H1 (cell line): ENCODE results near the gene TIAM2. TPM values are rescaled to one million over a fixed set of nuclear protein-coding genes. Genes with fewer than 3 reads are reported as not detected.

ENCODE experiments used
- CTCF ChIA-PET: fragments of 300-600 bp; sonication (Branson Sonifier 250); formaldehyde crosslinking; loops from one replicate; lab custom pipeline; 2021; ENCODE audit not compliant: partially characterized antibody; lab: Charles Lee
- POLR2A ChIA-PET: fragments of 300-600 bp; sonication (Branson Sonifier 250); formaldehyde crosslinking; loops from one replicate; lab custom pipeline; 2021; ENCODE audit warnings: inconsistent platforms; ENCODE audit not compliant: partially characterized antibody; lab: Charles Lee
- DNase-seq, 2 experiments: peaks; one replicate each; pipeline versions ENCODE4 v3.0.0 to v3.0.0-alpha.2; 2010 to 2022; ENCODE audit warnings: low spot score in 2 of 2, low read depth in 1 of 2, mixed read lengths in 1 of 2
- FAIRE-seq: peaks from 2 replicates; lab custom pipeline; 2011; peaks lifted over from hg19 to GRCh38; lab: Jason Lieb, UNC
- H2AFZ ChIP-seq: 2 replicates; pipeline ENCODE4 v1.8.1; 2012; ENCODE audit warnings: low read length, inconsistent platforms
- H2AK5ac ChIP-seq: 2 replicates; pipeline ENCODE4 v1.6.1; 2013; ENCODE audit warnings: low read depth, low read length
- H2BK120ac ChIP-seq: replicated peaks from 2 replicates; pipeline ENCODE3; 2013; ENCODE audit warnings: low read depth, low read length, inconsistent platforms
- H2BK12ac ChIP-seq: 2 replicates; pipeline ENCODE4 v1.6.1; 2013; ENCODE audit warnings: low read depth, low read length
- H2BK15ac ChIP-seq: 2 replicates; pipeline ENCODE4 v1.6.1; 2013; ENCODE audit warnings: low read length
- H2BK20ac ChIP-seq: 2 replicates; pipeline ENCODE4 v1.6.1; 2013; ENCODE audit warnings: low read length
- H2BK5ac ChIP-seq: 2 replicates; pipeline ENCODE4 v1.6.1; 2013; ENCODE audit warnings: low read depth, low read length
- H3K14ac ChIP-seq: 2 replicates; pipeline ENCODE4 v1.6.1; 2013; ENCODE audit warnings: inconsistent platforms; ENCODE audit not compliant: insufficient read length
- H3K18ac ChIP-seq: 2 replicates; pipeline ENCODE4 v1.6.1; 2013; ENCODE audit warnings: low read length; ENCODE audit errors: extremely low read depth
- H3K23ac ChIP-seq: 2 replicates; pipeline ENCODE4 v1.6.1; 2013; ENCODE audit warnings: inconsistent platforms; ENCODE audit not compliant: insufficient read length
- H3K23me2 ChIP-seq: 2 replicates; pipeline ENCODE4 v1.6.1; 2013; ENCODE audit warnings: low read depth, low read length
- H3K27ac ChIP-seq: 2 replicates; pipeline ENCODE4 v1.6.1; 2011; ENCODE audit warnings: low read depth, low read length, inconsistent platforms
- H3K27me3 ChIP-seq, 4 experiments: replicated peaks in 1 of 4; 1 replicate in 1 of 4; 2 replicates in 3 of 4; pipeline versions ENCODE4 v1.6.1 to v1.8.1; 2011 to 2013; ENCODE audit warnings: low read length in 3 of 4, mild to moderate bottlenecking in 3 of 4, inconsistent platforms in 2 of 4, mixed read lengths in 2 of 4, moderate library complexity in 1 of 4; ENCODE audit not compliant: control insufficient read depth in 3 of 4, insufficient read depth in 3 of 4; ENCODE audit errors: extremely low read depth in 1 of 4
- H3K36me3 ChIP-seq, 4 experiments: 2 replicates each; pipeline versions ENCODE4 v1.6.1 to v1.8.1; 2011 to 2013; ENCODE audit warnings: mild to moderate bottlenecking in 4 of 4, low read length in 3 of 4, moderate library complexity in 2 of 4, control low read depth in 1 of 4, inconsistent platforms in 1 of 4; ENCODE audit not compliant: insufficient read depth in 4 of 4, control insufficient read depth in 2 of 4
- H3K4ac ChIP-seq: replicated peaks from 2 replicates; pipeline ENCODE3; 2013; ENCODE audit warnings: low read length, low read depth, mixed read lengths, inconsistent platforms; ENCODE audit not compliant: insufficient read length
- H3K4me1 ChIP-seq, 4 experiments: replicated peaks in 1 of 4; 1 replicate in 1 of 4; 2 replicates in 3 of 4; pipeline versions ENCODE4 v1.6.1 to v1.8.1; 2011 to 2013; ENCODE audit warnings: low read length in 3 of 4, inconsistent platforms in 2 of 4, mixed read lengths in 1 of 4; ENCODE audit not compliant: insufficient read depth in 4 of 4, control insufficient read depth in 3 of 4
- H3K4me2 ChIP-seq, 2 experiments: 2 replicates each; pipeline versions ENCODE4 v1.6.1 to v1.8.1; 2011 to 2013; ENCODE audit warnings: low read depth in 2 of 2, low read length in 2 of 2, control low read depth in 1 of 2, inconsistent platforms in 1 of 2, mild to moderate bottlenecking in 1 of 2; ENCODE audit not compliant: insufficient read depth in 1 of 2
- H3K4me3 ChIP-seq, 4 experiments: fragments of 200-600, 300-600 bp in 1 of 4; sonication (generic), shearing (Covaris generic), sonication (Bioruptor Twin) in 1 of 4; 2 replicates each; pipeline versions ENCODE4 v1.5.1 to v1.8.1; 2011 to 2016; ENCODE audit warnings: low read length in 4 of 4, low read depth in 3 of 4, control low read depth in 2 of 4, inconsistent platforms in 2 of 4, mild to moderate bottlenecking in 2 of 4, mixed read lengths in 1 of 4, moderate library complexity in 1 of 4; ENCODE audit not compliant: insufficient read depth in 2 of 4; ENCODE audit errors: extremely low read depth in 1 of 4
- H3K56ac ChIP-seq: replicated peaks from 2 replicates; pipeline ENCODE3; 2013; ENCODE audit warnings: low read depth, mild to moderate bottlenecking, mixed read lengths, low read length, inconsistent platforms; ENCODE audit not compliant: insufficient read length
- H3K79me1 ChIP-seq: 2 replicates; pipeline ENCODE4 v1.6.1; 2013; ENCODE audit warnings: low read depth, low read length, control low read depth
- H3K79me2 ChIP-seq, 2 experiments: 2 replicates each; pipeline versions ENCODE4 v1.6.1 to v1.8.1; 2012 to 2013; ENCODE audit warnings: low read length in 2 of 2, mild to moderate bottlenecking in 2 of 2, inconsistent platforms in 1 of 2; ENCODE audit not compliant: insufficient read depth in 2 of 2, control insufficient read depth in 1 of 2
- H3K9ac ChIP-seq, 4 experiments: replicated peaks in 1 of 4; 1 replicate in 1 of 4; 2 replicates in 3 of 4; pipeline versions ENCODE4 v1.6.1 to v1.8.1; 2011 to 2013; ENCODE audit warnings: low read depth in 3 of 4, low read length in 3 of 4, control low read depth in 2 of 4, mild to moderate bottlenecking in 2 of 4, moderate library complexity in 2 of 4, inconsistent platforms in 1 of 4; ENCODE audit errors: extremely low read depth in 1 of 4
- H3K9me3 ChIP-seq, 2 experiments: 2 replicates each; pipeline versions ENCODE4 v1.6.1 to v1.8.1; 2012 to 2013; ENCODE audit warnings: mild to moderate bottlenecking in 2 of 2, moderate library complexity in 2 of 2, control low read depth in 1 of 2, inconsistent platforms in 1 of 2, low read depth in 1 of 2, low read length in 1 of 2, mixed read lengths in 1 of 2; ENCODE audit not compliant: insufficient read depth in 2 of 2
- H4K20me1 ChIP-seq, 2 experiments: replicated peaks in 1 of 2; 2 replicates each; pipeline versions ENCODE3 to v1.8.1; 2011 to 2013; ENCODE audit warnings: inconsistent platforms in 2 of 2, low read length in 2 of 2, mild to moderate bottlenecking in 1 of 2; ENCODE audit not compliant: insufficient read depth in 2 of 2, control insufficient read depth in 1 of 2
- H4K5ac ChIP-seq: 2 replicates; pipeline ENCODE4 v1.6.1; 2013; ENCODE audit warnings: low read length, low read depth, mixed read lengths, inconsistent platforms; ENCODE audit not compliant: insufficient read length
- H4K8ac ChIP-seq: 2 replicates; pipeline ENCODE4 v1.8.0; 2013; ENCODE audit warnings: mild to moderate bottlenecking, moderate library complexity, low read length, inconsistent platforms; ENCODE audit not compliant: insufficient read depth; ENCODE audit errors: extremely low read depth
- H4K91ac ChIP-seq: replicated peaks from 2 replicates; pipeline ENCODE3; 2013; ENCODE audit warnings: low read length, mixed read lengths, inconsistent platforms; ENCODE audit not compliant: insufficient read length
- CBX8 ChIP-seq: fragments of 300-800, 300-1000 bp; sonication (generic); IDR thresholded peaks from 2 replicates; pipeline ENCODE4 v1.7.1; 2016; ENCODE audit warnings: low read depth, low read length, borderline replicate concordance
- CEBPB ChIP-seq: IDR thresholded peaks from 2 replicates; pipeline ENCODE4 v1.6.1; 2012; ENCODE audit warnings: low read depth, low read length
- CREB1 ChIP-seq: IDR thresholded peaks from 2 replicates; pipeline ENCODE4 v1.6.1; 2012; ENCODE audit warnings: inconsistent platforms
- HDAC6 ChIP-seq: IDR thresholded peaks from one replicate; pipeline ENCODE4 v1.7.1; 2012; ENCODE audit warnings: low read depth, mild to moderate bottlenecking, inconsistent platforms, low read length, moderate library complexity
- KDM5A ChIP-seq: fragments of 200-600 bp; IDR thresholded peaks from 2 replicates; pipeline ENCODE4 v1.7.1; 2012; ENCODE audit warnings: mild to moderate bottlenecking, low read length, inconsistent platforms, mixed read lengths
- NRF1 ChIP-seq: IDR thresholded peaks from 2 replicates; pipeline ENCODE4 v1.6.1; 2011; ENCODE audit warnings: mild to moderate bottlenecking, low read depth, low read length, improper control_type of control experiment
- RNF2 ChIP-seq: fragments of 200-900, 300-1000 bp; sonication (generic); IDR thresholded peaks from 2 replicates; pipeline ENCODE4 v1.7.1; 2016; ENCODE audit warnings: borderline replicate concordance, low read depth, mild to moderate bottlenecking, antibody characterized with exemption, low read length; ENCODE audit not compliant: poor library complexity, severe bottlenecking; ENCODE audit errors: missing control alignments
- RXRA ChIP-seq: IDR thresholded peaks from 2 replicates; pipeline ENCODE4 v1.6.1; 2011; ENCODE audit warnings: low read depth, mild to moderate bottlenecking, low read length, moderate library complexity; ENCODE audit not compliant: insufficient read depth
- SIX5 ChIP-seq: IDR thresholded peaks from 2 replicates; pipeline ENCODE4 v1.6.1; 2011; ENCODE audit warnings: mild to moderate bottlenecking, low read depth, low read length
- SP2 ChIP-seq: IDR thresholded peaks from 2 replicates; pipeline ENCODE4 v1.6.1; 2012; ENCODE audit warnings: mild to moderate bottlenecking, low read length, inconsistent platforms
- TCF12 ChIP-seq: IDR thresholded peaks from 2 replicates; pipeline ENCODE4 v1.6.1; 2011; ENCODE audit warnings: low read depth, mild to moderate bottlenecking, low read length
- ZNF274 ChIP-seq: IDR thresholded peaks from 2 replicates; pipeline ENCODE4 v1.7.0; 2012; ENCODE audit warnings: low read length, borderline replicate concordance; ENCODE audit errors: extremely low read depth
- WGBS, 2 experiments: shearing (Covaris generic) in 1 of 2; methylation state at CpG; one replicate each; pipeline versions ENCODE4 v1.1.6 to v1.1.7; 2013 to 2015; ENCODE audit warnings: low lambda C conversion rate in 2 of 2, mixed read lengths in 2 of 2, inconsistent platforms in 1 of 2, low coverage in 1 of 2, missing lambda C conversion rate in 1 of 2; ENCODE audit not compliant: insufficient replicate concordance in 2 of 2, insufficient coverage in 1 of 2, insufficient read length in 1 of 2; ENCODE audit errors: extremely low coverage in 1 of 2, missing lambda C conversion rate in 1 of 2; 5-methylcytosine and 5-hydroxymethylcytosine counted together
- polyA plus RNA-seq, 7 experiments: library from polyadenylated mRNA; depleted of rRNA in 3 of 7; stranded (reverse) in 5 of 7; unstranded in 2 of 7; fragments of >200 nt in 5 of 7; fragments of 200-250 nt in 2 of 7; gene quantifications; 1 replicate in 5 of 7; 2 replicates in 1 of 7; 4 replicates in 1 of 7; pipeline versions ENCODE4 v1.2.1 to v1.2.3, GENCODE V29; 2011 to 2013; ENCODE audit warnings: missing spikeins in 2 of 7, mixed read lengths in 2 of 7
- total RNA-seq: library from RNA; stranded (reverse); fragmentation: NEBNext Ultra II Directional; extraction: Animal tissue kit (Norgen Biotek cat#: 25700); gene quantifications from 2 replicates; pipeline ENCODE4 v1.2.1, GENCODE V29; 2021

TIAM2 gene
- total and polyA plus RNA-seq, 2 of the 8 experiments (the other 6 are each of a cell fraction or from before 2014, with no cell fraction given) = 7.4 to 23.9 TPM

DNA sequence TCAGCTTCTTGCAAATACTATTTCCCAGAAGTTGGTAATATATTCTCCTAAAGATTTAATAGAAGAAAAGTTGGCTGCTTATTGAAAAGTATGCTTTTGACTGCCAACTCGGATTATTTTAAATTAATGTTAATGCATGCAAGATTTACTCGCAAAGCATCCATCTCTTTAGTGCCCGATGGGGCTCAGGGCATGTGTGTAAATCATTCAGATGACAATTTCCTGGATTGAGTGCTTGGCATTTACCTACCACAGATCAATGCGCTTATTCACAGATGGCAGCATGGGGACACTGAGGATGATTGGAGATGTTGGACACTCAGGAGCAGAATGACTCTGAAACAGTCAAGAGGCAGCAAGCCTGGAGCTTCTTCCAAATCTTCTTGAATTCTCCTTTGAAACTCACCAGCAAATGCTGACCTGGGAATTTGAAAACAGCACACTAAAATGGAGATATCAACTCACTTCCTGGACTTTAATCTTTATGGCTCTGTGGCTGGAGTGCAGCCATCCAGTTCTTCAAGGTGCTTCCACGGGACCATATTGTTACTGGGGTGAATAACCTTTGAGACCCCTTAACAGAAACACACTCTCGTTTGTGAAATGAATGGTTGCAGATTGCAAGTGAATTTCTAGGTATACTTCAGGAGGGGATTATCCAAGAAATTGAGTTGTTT lies 34.1 kb upstream of the TIAM2 start:
- H2AFZ ChIP-seq = no peak overlapping the region
- no peak overlapping the region for H3K14ac ChIP-seq
- H2BK20ac ChIP-seq = no peak overlapping the region
- H3K4me2 ChIP-seq = no peak overlapping the region
- 0 out of 2 replicates have a peak overlapping the region, but pooled peaks have one; percentile 16 for H2BK5ac ChIP-seq
- no peaks in the 10 kb centered on the region for H3K36me3 ChIP-seq
- H3K4me1 ChIP-seq = peaks cover 0 to 2% (median 0%) of the 10 kb centered on the region in 4 experiments; a peak in 1 of 7 replicates
- POLR2A ChIA-PET = no interaction called here
- no peak for TF ChIP-seq RNF2
- no peak for TF ChIP-seq KDM5A
- TF ChIP-seq ZNF274 = no peak
- TF ChIP-seq TCF12 = no peak
- TF ChIP-seq CREB1 = no peak
- TF ChIP-seq SIX5 = no peak
- TF ChIP-seq NRF1 = no peak
- TF ChIP-seq CEBPB = no peak
- TF ChIP-seq HDAC6 = no peak
- TF ChIP-seq SP2 = no peak
- TF ChIP-seq RXRA = no peak
- TF ChIP-seq CBX8 = no peak
- no peaks in the 10 kb centered on the region for H3K23me2 ChIP-seq
- no peak overlapping the region for H3K27ac ChIP-seq
- WGBS, 2 experiments = 92% methylated on average over 6 of the region's 6 CpGs; no CpG with 5 or more reads in 1 of the 2 experiments
- H3K79me1 ChIP-seq = no peaks in the 10 kb centered on the region; the same call in 1 of the 2 replicates
- H4K91ac ChIP-seq = no peak overlapping the region
- H4K5ac ChIP-seq = no peak overlapping the region
- H3K4ac ChIP-seq = no peak overlapping the region
- H3K56ac ChIP-seq = no peak overlapping the region
- no peak overlapping the region for H3K23ac ChIP-seq
- H3K9me3 ChIP-seq = no peaks in the 10 kb centered on the region
- no peak overlapping the region for H2BK15ac ChIP-seq
- H2BK12ac ChIP-seq = no peak overlapping the region
- H4K8ac ChIP-seq = no peak overlapping the region
- no peak overlapping the region for H3K9ac ChIP-seq
- H3K79me2 ChIP-seq = no peaks in the 10 kb centered on the region
- FAIRE-seq (no peak), DNase-seq (no peak)
- H3K4me3 ChIP-seq = no peak overlapping the region
- peaks cover 0 to 2% of the 10 kb centered on the region in 2 experiments for H4K20me1 ChIP-seq
- CTCF ChIA-PET = interaction anchor here (1.5 to 10.2 kb wide), 2 partner anchors 14 to 22 kb away, joined by 7 to 86 read pairs; no protein-coding TSS in a partner anchor
- no peaks in the 10 kb centered on the region for H3K27me3 ChIP-seq
- no peak overlapping the region for H2BK120ac ChIP-seq
- H2AK5ac ChIP-seq = no peak overlapping the region
- no peak overlapping the region for H3K18ac ChIP-seq
